Measurements from ENCODE around the gene FLT3LG. TPM values are rescaled to one million over a fixed set of nuclear protein-coding genes. Genes with fewer than 3 reads are reported as not detected.

Gene FLT3LG
- total RNA-seq, 2 donors from 2014 or later = 0.52 to 0.66 TPM

DNA sequence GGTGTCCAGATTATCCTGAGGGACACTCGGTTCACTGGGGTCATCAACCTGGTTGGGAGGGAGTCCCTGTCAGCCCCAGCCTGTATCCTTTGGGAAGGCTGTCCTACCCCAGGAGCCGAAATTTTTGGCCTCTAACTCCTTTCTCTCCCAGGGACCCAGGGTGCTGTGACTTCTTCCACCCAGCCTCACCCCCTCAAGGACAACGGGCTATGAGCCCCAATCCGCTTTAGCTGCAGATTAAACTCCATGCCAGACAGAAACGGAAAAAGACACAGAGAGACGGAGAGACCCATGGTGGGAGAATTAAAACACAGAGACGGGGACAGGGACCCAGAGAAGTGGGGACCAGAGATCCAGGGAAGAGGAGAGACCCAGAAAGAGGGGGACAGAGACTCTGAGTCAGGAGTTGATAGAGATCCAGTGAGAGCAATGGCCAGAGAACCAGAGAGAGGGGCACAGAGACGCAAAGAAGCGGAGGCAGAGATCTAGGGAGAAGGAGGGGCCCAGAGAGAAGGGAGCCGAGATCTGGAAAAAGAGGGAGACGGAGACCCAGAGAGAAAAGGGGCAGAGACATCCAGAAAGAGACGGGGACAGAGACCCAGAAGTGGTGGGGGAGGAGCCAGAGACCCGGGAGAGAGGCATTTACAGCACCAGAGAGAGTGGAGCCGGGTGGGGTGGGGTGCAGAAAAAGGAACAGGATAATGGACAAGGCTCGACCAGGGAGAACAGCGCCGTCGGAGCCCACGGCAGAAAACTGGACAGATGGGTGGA lies 33.4 kb upstream of the FLT3LG start:
- intact Hi-C loops (cut with DNase I) = loop anchor here (5.0 kb wide), 1 partner anchor 48 kb away; no protein-coding TSS in a partner anchor
- peaks cover 0 to 42% of the 10 kb centered on the region in 2 donors for H3K27me3 ChIP-seq
- H3K9me3 ChIP-seq = no peaks in the 10 kb centered on the region
- TF ChIP-seq, protein P1, sequence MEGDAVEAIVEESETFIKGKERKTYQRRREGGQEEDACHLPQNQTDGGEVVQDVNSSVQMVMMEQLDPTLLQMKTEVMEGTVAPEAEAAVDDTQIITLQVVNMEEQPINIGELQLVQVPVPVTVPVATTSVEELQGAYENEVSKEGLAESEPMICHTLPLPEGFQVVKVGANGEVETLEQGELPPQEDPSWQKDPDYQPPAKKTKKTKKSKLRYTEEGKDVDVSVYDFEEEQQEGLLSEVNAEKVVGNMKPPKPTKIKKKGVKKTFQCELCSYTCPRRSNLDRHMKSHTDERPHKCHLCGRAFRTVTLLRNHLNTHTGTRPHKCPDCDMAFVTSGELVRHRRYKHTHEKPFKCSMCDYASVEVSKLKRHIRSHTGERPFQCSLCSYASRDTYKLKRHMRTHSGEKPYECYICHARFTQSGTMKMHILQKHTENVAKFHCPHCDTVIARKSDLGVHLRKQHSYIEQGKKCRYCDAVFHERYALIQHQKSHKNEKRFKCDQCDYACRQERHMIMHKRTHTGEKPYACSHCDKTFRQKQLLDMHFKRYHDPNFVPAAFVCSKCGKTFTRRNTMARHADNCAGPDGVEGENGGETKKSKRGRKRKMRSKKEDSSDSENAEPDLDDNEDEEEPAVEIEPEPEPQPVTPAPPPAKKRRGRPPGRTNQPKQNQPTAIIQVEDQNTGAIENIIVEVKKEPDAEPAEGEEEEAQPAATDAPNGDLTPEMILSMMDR (IDR thresholded peaks at IDR 0.05) = no peak
- no peak for TF ChIP-seq POLR2A (IDR thresholded peaks at IDR 0.05)
- peaks cover 15% of the 10 kb centered on the region for H3K4me1 ChIP-seq
- 24 to 25% methylated on average over 19 of the region's 19 CpGs for WGBS, 2 donors
- ATAC-seq (no peak), DNase-seq (no peak)
- no peak overlapping the region for H3K4me3 ChIP-seq
- no peaks in the 10 kb centered on the region for H3K36me3 ChIP-seq (replicated peaks in 1 of 2; ENCODE audit: insufficient read depth in 1 of 2, low read depth in 2 of 2)
- H3K27ac ChIP-seq = no peak overlapping the region

GRCh38 chr19:49441210-49441959 lies 32.6 kb upstream of the FLT3LG start, which contains the start of gene SLC17A7:
SLC17A7 (minus strand) TSS chr19:49441527; CDS start chr19:49441379, 148 bp downstream.
- Histone ChIP-seq H3K9me3 (no peaks in the 10 kb centered on the region), H3K4me3 (no peak within 1 kb of the TSS), H3K4me1 (peaks cover 15% of the 10 kb centered on the region), H3K36me3 (replicated peaks in 1 of 2; ENCODE audit: insufficient read depth in 1 of 2, low read depth in 2 of 2) (no peaks in the 10 kb centered on the region), H3K27me3 (peaks cover 0 to 37% of the 10 kb centered on the region in 2 donors), H3K27ac (no peak within 1 kb of the TSS)
- 6 to 9% methylated on average over 17 to 33 of the region's 56 CpGs for WGBS, 2 donors
- TF ChIP-seq POLR2A (IDR thresholded peaks at IDR 0.05) = no peak
- TF ChIP-seq, protein P1 (IDR thresholded peaks at IDR 0.05) = no peak
- no peak for ATAC-seq
- intact Hi-C loops (cut with DNase I) = loop anchor here (5.0 kb wide), 1 partner anchor 49 kb away; no protein-coding TSS in a partner anchor
- peak in 2 of 4 donors; percentile 32 to 50 for DNase-seq

DNA sequence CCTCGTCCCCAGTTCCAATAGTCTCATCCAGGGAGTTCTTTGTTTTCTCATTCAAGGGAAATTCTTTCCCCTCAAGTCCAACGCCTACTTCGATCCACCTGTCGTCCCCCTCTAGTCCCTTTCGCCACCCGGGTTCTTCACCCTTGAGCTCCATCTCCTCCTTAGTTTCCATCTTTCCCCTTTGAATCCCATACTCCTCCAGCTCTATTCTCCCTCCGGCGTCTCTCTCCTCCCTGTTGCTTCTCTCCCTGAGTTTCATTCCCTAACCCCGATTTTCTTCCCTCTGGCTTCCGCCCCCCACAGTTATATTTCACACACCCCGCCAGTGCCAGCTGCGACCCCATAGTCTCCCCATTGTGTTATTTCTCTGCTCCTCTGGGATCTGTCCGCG lies 32.1 kb upstream of the FLT3LG start:
- H3K4me3 ChIP-seq = no peak overlapping the region
- no peak overlapping the region for H3K27ac ChIP-seq
- WGBS, 2 donors = 15 to 23% methylated on average over 14 of the region's 14 CpGs
- H3K36me3 ChIP-seq (replicated peaks in 1 of 2; ENCODE audit: insufficient read depth in 1 of 2, low read depth in 2 of 2) = no peaks in the 10 kb centered on the region
- intact Hi-C loops (cut with DNase I) = loop anchor here (5.0 kb wide), 1 partner anchor 50 kb away; no protein-coding TSS in a partner anchor
- H3K27me3 ChIP-seq = peaks cover 0 to 32% of the 10 kb centered on the region in 2 donors
- ATAC-seq (no peak), DNase-seq (no peak)
- peaks cover 15% of the 10 kb centered on the region for H3K4me1 ChIP-seq
- H3K9me3 ChIP-seq = no peaks in the 10 kb centered on the region
- no peak for TF ChIP-seq POLR2A (IDR thresholded peaks at IDR 0.05)
- TF ChIP-seq, protein P1 (IDR thresholded peaks at IDR 0.05) = no peak

DNA sequence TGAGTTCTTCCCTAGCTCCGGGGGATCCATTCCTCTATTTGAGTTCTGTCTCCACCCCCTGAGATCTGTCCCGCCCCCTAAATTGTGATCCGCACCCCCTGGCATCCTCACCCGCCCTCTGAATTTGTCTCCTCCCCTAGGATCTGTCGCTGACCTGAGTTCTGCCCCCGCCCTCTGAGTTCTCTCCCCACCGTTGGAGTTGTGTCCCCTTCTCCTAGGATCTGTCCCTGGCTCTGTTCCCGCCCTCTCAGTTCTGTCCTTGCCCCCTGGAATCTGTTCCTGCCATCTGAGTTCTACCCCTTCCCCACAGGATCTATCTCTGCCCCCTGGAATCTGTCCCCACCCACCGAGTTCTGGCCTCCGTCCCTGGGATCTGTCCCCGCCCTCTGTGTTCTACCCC lies 31.7 kb upstream of the FLT3LG start:
- H3K27ac ChIP-seq = no peak overlapping the region

More for the DNA sequence above, 31.7 kb upstream of the FLT3LG start:
- Histone ChIP-seq H3K4me3 (no peak overlapping the region), H3K4me1 (peaks cover 15% of the 10 kb centered on the region), H3K36me3 (replicated peaks in 1 of 2; ENCODE audit: insufficient read depth in 1 of 2, low read depth in 2 of 2) (no peaks in the 10 kb centered on the region), H3K9me3 (no peaks in the 10 kb centered on the region), H3K27me3 (peaks cover 0 to 30% of the 10 kb centered on the region in 2 donors)
- TF ChIP-seq, protein P1 (IDR thresholded peaks at IDR 0.05) = no peak
- no peak for TF ChIP-seq POLR2A (IDR thresholded peaks at IDR 0.05)
- WGBS, 2 donors = 1 to 5% methylated on average over 11 of the region's 11 CpGs
- intact Hi-C loops (cut with DNase I) = loop anchor here (5.0 kb wide), 1 partner anchor 50 kb away; no protein-coding TSS in a partner anchor
- DNase-seq (peak in 2 of 4 donors; percentile 29 to 34), ATAC-seq (no peak)
